ENCODE data around the gene C18orf32. TPM values are rescaled to one million over a fixed set of nuclear protein-coding genes. Genes with fewer than 3 reads are reported as not detected.
"Not testable (repeated sequence)": the region's sequence is repeated elsewhere in the genome, so short reads cannot be mapped to it uniquely, and the experiment has no call there.

C18orf32 gene
- polyA plus RNA-seq, 3 donors from 2014 or later, result 106 to 170 (median 122) TPM

GRCh38 chr18:49473721-49474120 is 13.3 kb downstream of the C18orf32 start:
- no peak overlapping the region for H3K27ac Mint-ChIP-seq
- H3K4me3 Mint-ChIP-seq, result no peak overlapping the region

GRCh38 chr18:49472459-49472858 is 14.6 kb downstream of the C18orf32 start:
- no peak for DNase-seq
- Mint-ChIP-seq H3K27me3 (ENCODE audit: low read depth in 3 of 3) (peaks cover 2 to 4% (median 4%) of the 10 kb centered on the region in 3 donors), H3K4me3 (no peak overlapping the region), H3K9me3 (no peaks in the 10 kb centered on the region), H3K4me1 (peaks cover 4 to 13% of the 10 kb centered on the region in 2 donors), H3K27ac (no peak overlapping the region), H3K36me3 (peaks cover 6 to 8% (median 7%) of the 10 kb centered on the region in 3 donors)

More at GRCh38 chr18:49473721-49474120, 13.3 kb downstream of the C18orf32 start:
- DNase-seq, result no peak
- peaks cover 2 to 4% (median 4%) of the 10 kb centered on the region in 3 donors for H3K27me3 Mint-ChIP-seq (ENCODE audit: low read depth in 3 of 3)
- H3K9me3 Mint-ChIP-seq, result no peaks in the 10 kb centered on the region
- H3K36me3 Mint-ChIP-seq, result peaks cover 6 to 8% (median 7%) of the 10 kb centered on the region in 3 donors
- H3K4me1 Mint-ChIP-seq, result peaks cover 4 to 13% of the 10 kb centered on the region in 2 donors

- DNase-seq, result no peak
- H3K9me3 Mint-ChIP-seq, result no peaks in the 10 kb centered on the region
- peaks cover 0 to 4% of the 10 kb centered on the region in 2 donors for H3K4me1 Mint-ChIP-seq
- peaks cover 3 to 8% (median 4%) of the 10 kb centered on the region in 3 donors for H3K36me3 Mint-ChIP-seq
- peaks cover 2 to 4% (median 4%) of the 10 kb centered on the region in 3 donors for H3K27me3 Mint-ChIP-seq (ENCODE audit: low read depth in 3 of 3)
- H3K27ac Mint-ChIP-seq, result no peak overlapping the region
- H3K4me3 Mint-ChIP-seq, result no peak overlapping the region
These were observed 15.5 kb downstream of the C18orf32 start for GRCh38 chr18:49471532-49471931.

GRCh38 chr18:49467599-49467998 is 19.4 kb downstream of the C18orf32 start:
- DNase-seq, result no peak
- Mint-ChIP-seq H3K4me1 (no peaks in the 10 kb centered on the region), H3K4me3 (no peak overlapping the region), H3K36me3 (peaks cover 0 to 2% (median 0%) of the 10 kb centered on the region in 3 donors), H3K9me3 (no peaks in the 10 kb centered on the region), H3K27ac (no peak overlapping the region), H3K27me3 (ENCODE audit: low read depth in 3 of 3) (peaks cover 1 to 3% (median 2%) of the 10 kb centered on the region in 3 donors)

GRCh38 chr18:49467019-49467563 is 19.9 kb downstream of the C18orf32 start:
- no peaks in the 10 kb centered on the region for H3K36me3 Mint-ChIP-seq
- no peak overlapping the region for H3K27ac Mint-ChIP-seq
- H3K9me3 Mint-ChIP-seq, result no peaks in the 10 kb centered on the region
- no peak for DNase-seq
- H3K27me3 Mint-ChIP-seq (ENCODE audit: low read depth in 3 of 3), result peaks cover 1 to 2% (median 2%) of the 10 kb centered on the region in 3 donors
- H3K4me1 Mint-ChIP-seq, result no peaks in the 10 kb centered on the region
- H3K4me3 Mint-ChIP-seq, result no peak overlapping the region

GRCh38 chr18:49464718-49465598 is 22.1 kb downstream of the C18orf32 start:
- Mint-ChIP-seq H3K4me1 (peaks cover 6% of the 10 kb centered on the region in 2 donors), H3K9me3 (no peaks in the 10 kb centered on the region), H3K27me3 (ENCODE audit: low read depth in 3 of 3) (peaks cover 0 to 3% (median 0%) of the 10 kb centered on the region in 3 donors), H3K36me3 (no peaks in the 10 kb centered on the region), H3K4me3 (no peak overlapping the region), H3K27ac (no peak overlapping the region)
- no peak for DNase-seq

- DNase-seq, result no peak
- Mint-ChIP-seq H3K4me3 (peak overlapping the region; percentile 42 to 91 (median 72)), H3K36me3 (no peaks in the 10 kb centered on the region), H3K27ac (no peak overlapping the region), H3K27me3 (ENCODE audit: low read depth in 3 of 3) (peaks cover 0 to 3% (median 0%) of the 10 kb centered on the region in 3 donors), H3K9me3 (no peaks in the 10 kb centered on the region), H3K4me1 (peaks cover 31 to 32% of the 10 kb centered on the region in 2 donors)
These were observed 25.4 kb downstream of the C18orf32 start for GRCh38 chr18:49461602-49461977.

GRCh38 chr18:49460976-49461601 is 25.9 kb downstream of the C18orf32 start:
- Mint-ChIP-seq H3K4me3 (peak overlapping the region; percentile 83 to 91 (median 90)), H3K27me3 (ENCODE audit: low read depth in 3 of 3) (peaks cover 0 to 3% (median 0%) of the 10 kb centered on the region in 3 donors), H3K27ac (peak overlapping the region; percentile 74 to 93 (median 81)), H3K4me1 (peaks cover 33 to 36% of the 10 kb centered on the region in 2 donors), H3K9me3 (no peaks in the 10 kb centered on the region), H3K36me3 (no peaks in the 10 kb centered on the region)
- no peak for DNase-seq

GRCh38 chr18:49459404-49460171 is 27.4 kb downstream of the C18orf32 start:
- H3K27ac Mint-ChIP-seq, result peak overlapping the region; percentile 29 to 90 (median 77)
- peak; percentile 19 to 41 (median 32) for DNase-seq
- peak overlapping the region; percentile 83 to 91 (median 90) for H3K4me3 Mint-ChIP-seq
- no peaks in the 10 kb centered on the region for H3K36me3 Mint-ChIP-seq
- H3K27me3 Mint-ChIP-seq (ENCODE audit: low read depth in 3 of 3), result peaks cover 0 to 2% (median 2%) of the 10 kb centered on the region in 3 donors
- peaks cover 43 to 49% of the 10 kb centered on the region in 2 donors for H3K4me1 Mint-ChIP-seq
- no peaks in the 10 kb centered on the region for H3K9me3 Mint-ChIP-seq

- no peaks in the 10 kb centered on the region for H3K9me3 Mint-ChIP-seq
- peaks cover 48 to 61% of the 10 kb centered on the region in 2 donors for H3K4me1 Mint-ChIP-seq
- no peak overlapping the region for H3K27ac Mint-ChIP-seq
- H3K36me3 Mint-ChIP-seq, result peaks cover 4 to 12% (median 9%) of the 10 kb centered on the region in 3 donors
- peak overlapping the region in 1 of 5 donors; percentile 2 for H3K4me3 Mint-ChIP-seq
- no peak for DNase-seq
- H3K27me3 Mint-ChIP-seq (ENCODE audit: low read depth in 3 of 3), result peaks cover 0 to 2% (median 2%) of the 10 kb centered on the region in 3 donors
These were observed 29.4 kb downstream of the C18orf32 start for GRCh38 chr18:49457616-49458015.

- peak overlapping the region in 3 of 6 donors; percentile 16 to 48 (median 32) for H3K27ac Mint-ChIP-seq
- H3K9me3 Mint-ChIP-seq, result peaks cover 0 to 5% (median under 1%) of the 10 kb centered on the region in 6 donors
- no peak overlapping the region for H3K4me3 Mint-ChIP-seq
- DNase-seq, result no peak
- H3K27me3 Mint-ChIP-seq (ENCODE audit: low read depth in 3 of 3), result peaks cover 0 to 2% (median 2%) of the 10 kb centered on the region in 3 donors
- H3K36me3 Mint-ChIP-seq, result peaks cover 9 to 16% (median 13%) of the 10 kb centered on the region in 3 donors
- peaks cover 51 to 66% of the 10 kb centered on the region in 2 donors for H3K4me1 Mint-ChIP-seq
These were observed 30.2 kb downstream of the C18orf32 start for GRCh38 chr18:49456794-49457193.

- DNase-seq; H3K4me3 Mint-ChIP-seq; H3K27ac Mint-ChIP-seq; H3K27me3 Mint-ChIP-seq (ENCODE audit: low read depth in 3 of 3): not testable (repeated sequence)
- H3K36me3 Mint-ChIP-seq, result peaks cover 30 to 49% (median 33%) of the 10 kb centered on the region in 3 donors
- peaks cover 3 to 38% (median 27%) of the 10 kb centered on the region in 6 donors for H3K9me3 Mint-ChIP-seq
- peaks cover 32 to 53% of the 10 kb centered on the region in 2 donors for H3K4me1 Mint-ChIP-seq
These were observed 34.5 kb downstream of the C18orf32 start for GRCh38 chr18:49452534-49452933.

Measured in immature natural killer cell (primary cell).